ENCODE results near the gene C10orf71.

C10orf71 gene

DNA sequence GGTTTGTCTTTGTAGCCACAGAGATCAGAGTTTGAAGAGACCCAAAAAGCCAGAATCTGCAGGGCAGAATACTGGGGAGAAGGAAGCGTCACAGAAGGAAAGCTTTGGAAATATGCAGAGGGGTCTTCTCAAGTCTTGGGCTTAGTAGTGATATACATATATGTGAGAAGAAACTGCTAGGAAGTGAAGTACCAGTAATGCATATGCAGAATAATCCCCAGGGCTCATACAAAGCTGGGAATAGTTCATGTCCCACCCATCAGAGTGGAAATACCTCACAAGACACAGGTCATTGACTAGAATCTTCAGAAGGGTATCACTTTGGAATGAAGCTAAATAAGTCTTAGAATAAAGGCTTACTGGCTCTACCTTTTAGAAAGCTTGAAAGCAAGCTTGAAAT lies 39.6 kb downstream of the C10orf71 start:
- DNase-seq, result no peak

GRCh38 chr10:49344840-49345239 lies 45.9 kb downstream of the C10orf71 start:
- no peak for DNase-seq

GRCh38 chr10:49347342-49347741 lies 48.4 kb downstream of the C10orf71 start:
- no peak for DNase-seq

DNA sequence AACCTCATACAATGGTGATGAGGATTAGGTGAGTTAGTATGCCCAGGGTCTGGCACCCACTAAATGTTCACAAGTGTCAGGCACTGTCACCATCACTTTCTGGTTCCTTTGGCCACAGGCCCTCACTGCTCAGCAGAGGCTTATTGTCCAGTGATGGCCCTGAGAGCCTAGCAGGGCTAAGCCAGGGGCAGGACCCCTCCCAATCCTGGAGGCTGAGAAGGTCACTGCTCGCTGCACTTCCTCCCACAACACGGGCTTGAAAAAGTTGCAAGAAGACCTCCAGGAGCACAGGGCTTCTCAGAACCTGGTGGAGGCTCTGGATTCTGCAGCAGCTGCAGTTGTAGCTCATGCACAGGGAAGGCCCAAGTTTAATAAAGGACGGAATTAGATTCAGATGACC lies 48.9 kb downstream of the C10orf71 start:
- no peak for DNase-seq

GRCh38 chr10:49348593-49348992 lies 49.6 kb downstream of the C10orf71 start:
- no peak for DNase-seq

DNA sequence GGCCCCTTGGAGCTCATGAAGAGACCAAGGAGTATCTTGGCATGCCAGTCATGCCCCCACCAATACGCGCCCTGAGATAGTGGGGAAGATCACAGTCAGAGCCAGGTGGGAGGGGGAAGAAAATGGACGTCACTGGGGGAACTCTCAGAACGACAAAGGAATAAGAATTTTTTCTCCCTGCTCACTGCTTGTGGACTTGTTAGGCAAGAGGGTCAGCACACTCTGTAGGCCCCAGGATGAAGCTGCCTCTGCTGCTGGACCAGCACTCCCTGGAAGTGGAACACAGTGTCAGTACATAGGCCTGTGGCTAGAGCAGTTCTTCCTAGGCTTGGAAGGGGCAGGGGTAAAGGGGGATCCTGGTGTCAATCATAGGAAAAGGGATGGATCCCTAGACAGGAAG lies 50.4 kb downstream of the C10orf71 start:
- no peak for DNase-seq

DNA sequence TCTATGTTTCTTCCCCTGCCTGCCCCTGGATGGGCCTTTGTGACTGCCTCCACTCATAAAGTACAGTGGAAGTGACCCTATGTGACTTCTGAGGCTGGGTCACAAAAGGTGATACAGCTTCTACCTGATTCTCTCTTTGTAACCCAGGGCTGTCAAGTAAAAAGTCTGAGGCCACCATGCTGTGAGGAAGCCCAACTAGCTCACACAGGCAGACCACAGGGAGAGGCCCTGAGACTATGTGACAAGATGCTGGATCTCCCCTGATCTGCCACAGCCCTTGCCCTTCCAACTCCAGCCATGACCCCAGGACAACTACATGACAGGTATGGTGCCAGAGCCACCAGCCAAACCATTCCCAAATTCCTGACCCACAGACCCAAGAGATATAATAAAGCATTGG lies 51.2 kb downstream of the C10orf71 start:
- no peak for DNase-seq

DNA sequence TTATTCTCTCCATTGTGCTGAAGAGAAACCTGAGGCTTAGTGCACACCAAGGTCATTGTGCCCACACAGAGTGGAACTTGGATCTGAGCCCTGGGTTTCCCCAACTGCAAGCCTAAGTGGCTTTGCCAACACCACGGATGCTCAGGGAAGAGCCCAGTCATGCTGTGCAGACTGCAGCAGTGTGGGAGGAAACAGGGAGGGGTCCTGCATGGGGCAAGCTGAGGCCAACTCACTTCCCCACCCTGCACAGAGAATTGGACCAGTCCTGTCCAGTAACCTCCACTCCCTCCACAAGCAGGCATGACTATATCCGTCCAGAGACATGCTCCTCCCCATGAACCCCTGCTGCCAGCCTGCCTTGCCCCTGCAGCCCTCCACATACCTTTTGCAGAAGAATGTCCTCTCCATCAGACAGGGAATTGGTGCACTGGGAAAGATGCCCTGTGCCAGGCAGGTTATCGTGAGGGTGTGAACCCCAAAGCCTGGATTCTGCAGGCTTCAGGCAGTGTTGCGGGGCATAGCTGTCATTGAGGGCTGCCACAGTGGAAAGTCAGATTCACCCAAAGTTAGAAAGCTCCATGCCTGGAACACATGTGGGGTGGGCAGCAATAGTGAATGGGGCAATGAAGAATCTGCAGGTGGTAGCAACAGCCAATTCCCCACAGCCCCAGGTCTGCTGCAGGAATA lies 52.0 kb downstream of the C10orf71 start:
- DNase-seq, result no peak

DNA sequence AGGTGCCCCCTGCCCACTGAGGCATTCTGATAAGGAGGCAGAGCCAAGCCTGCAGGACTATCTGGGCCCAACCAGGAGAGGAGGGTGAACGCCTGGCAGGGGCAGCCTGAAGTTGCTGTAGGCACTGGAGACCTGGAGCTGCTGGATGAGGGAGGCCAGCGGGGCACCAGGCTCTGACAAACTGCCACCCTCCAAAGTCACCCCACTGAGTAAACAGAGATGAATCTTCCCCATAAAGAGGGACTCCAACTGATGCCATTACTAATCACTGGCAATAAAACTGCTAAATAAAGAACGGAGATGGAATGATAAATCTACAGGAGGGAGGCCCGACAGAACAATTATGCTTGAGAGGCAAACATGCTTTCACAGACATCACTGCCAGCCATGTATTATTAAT lies 52.7 kb downstream of the C10orf71 start:
- DNase-seq, result no peak

DNA sequence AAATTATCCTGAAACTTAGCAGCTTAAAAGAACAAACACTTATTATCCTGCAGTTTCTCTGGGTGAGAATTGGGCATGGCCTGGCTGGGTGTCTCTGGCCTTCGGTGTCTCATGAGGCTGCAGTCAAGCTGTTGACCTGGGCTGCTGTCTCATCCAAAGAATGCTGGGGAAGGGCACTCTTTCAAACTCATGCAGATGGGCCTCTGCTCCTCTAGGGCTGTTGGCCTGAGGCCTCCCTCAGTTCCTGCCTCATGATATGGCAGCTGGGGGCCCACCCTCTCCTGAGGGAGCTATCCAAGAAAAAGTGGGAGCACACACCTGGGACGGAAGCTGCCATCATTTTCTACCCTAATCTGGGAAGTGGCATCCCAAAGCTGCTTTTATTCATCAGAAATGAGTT lies 53.4 kb downstream of the C10orf71 start:
- DNase-seq, result no peak

DNA sequence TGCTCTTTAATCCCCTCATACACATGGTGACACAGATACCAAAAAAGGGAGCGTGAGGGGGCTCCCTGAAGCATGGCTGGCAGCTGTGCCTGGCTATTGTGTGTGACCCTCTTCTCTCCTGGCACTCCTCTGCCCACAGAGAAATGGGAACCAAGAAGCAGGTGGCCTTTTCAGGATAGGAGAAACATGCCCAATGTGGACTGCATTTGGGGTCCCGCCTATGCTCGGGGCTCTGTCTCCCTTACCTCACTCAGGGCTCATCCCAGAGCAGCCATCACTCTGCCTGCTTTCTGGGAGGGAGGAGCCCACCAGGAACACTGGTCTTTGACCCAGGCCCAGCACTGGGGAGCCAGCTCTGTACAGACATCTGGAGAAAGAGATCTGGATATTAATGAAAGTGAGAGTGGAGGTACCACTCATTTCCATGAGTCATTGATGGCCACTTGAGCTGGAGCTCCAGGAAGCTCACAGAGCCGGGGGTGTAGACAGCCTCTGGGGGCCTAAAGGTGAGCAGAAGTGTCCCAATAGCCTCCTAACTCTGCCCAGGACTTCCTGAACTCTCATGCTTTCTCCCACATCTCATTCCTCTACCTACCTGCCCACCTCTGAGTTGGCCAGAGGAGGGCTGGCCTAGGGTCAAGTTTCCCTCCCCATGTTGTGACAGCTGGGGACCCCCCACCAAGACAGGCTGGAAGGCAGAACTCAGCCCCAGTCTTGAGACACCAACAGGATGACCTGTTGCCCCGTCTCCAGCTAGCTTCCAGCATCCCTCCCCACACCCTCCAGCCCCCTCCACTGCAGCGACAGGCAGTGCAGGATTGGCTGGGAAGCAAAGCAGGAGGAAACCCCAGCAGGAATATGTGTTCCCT lies 54.3 kb downstream of the C10orf71 start:
- DNase-seq, result no peak

DNA sequence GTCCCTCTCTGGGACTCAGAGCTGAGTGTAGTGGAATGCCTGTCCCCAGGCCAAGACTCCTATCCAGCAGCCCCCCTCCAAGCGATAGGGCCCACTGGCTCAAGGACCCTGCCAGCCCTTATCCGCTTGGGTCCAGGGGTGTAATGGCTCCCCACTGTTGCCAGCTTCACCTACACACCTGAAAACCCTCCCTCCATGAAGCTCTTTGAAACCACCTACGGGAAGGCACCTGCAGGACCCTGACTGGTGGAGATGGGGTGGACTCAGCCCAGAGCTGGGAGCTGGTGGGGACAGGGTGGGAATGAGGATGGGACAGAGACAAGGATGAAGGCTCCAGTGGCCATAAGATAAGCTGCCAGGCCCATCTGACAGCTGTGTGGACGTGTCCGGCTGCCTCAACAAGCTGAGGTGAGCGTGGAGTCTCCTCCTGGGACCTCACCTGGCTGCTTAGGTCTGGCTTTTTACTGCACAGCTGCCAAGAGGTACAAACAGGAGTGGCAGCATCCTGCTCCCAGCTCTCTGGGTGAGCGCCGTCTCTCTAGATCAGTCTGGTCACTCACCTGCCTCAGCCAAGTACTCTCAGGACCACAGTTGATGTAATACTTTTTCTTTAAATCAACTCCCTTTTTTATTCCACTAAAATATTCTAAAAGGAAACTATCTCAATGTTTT lies 55.1 kb downstream of the C10orf71 start:
- no peak for DNase-seq

DNA sequence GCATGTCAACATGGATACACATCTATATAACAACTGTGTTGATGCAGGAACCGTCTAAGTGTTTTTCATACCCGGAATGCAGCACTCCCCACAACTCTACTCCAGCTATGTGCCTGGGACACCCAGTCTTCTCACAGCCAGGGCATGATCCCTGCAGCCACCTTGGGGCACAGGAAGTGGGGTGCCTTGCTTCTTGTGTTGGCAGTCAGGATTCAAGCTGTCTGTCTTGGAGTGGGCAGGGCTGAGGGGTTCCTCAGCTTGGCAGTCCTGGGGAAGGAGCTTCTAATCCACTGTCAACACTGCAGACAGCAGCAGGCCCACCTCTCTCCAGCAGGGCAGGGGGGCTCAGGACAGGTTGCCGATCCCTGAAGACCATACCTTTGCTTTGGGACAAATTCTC lies 55.6 kb downstream of the C10orf71 start:
- no peak for DNase-seq

- no peak for DNase-seq
These were observed 56.3 kb downstream of the C10orf71 start for GRCh38 chr10:49355221-49355620.

DNA sequence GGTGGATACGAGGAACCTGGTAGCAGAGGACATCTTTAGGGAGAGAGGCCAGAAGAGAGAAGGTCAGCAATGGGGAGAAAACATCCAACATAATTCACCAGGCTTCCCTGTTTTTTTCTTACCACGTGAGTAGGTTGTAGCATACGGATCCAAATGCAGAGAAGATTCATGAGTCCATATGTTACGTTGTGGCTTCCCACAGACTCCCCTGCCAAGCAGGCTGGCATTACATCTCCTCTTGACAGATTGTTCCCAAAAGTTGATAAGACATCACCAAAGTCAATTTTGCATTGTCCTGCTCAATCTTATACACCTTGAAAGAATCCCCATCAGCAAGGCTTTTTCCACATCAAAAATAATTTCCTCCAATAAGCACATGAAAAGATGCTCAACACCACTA lies 57.2 kb downstream of the C10orf71 start:
- DNase-seq, result no peak

DNA sequence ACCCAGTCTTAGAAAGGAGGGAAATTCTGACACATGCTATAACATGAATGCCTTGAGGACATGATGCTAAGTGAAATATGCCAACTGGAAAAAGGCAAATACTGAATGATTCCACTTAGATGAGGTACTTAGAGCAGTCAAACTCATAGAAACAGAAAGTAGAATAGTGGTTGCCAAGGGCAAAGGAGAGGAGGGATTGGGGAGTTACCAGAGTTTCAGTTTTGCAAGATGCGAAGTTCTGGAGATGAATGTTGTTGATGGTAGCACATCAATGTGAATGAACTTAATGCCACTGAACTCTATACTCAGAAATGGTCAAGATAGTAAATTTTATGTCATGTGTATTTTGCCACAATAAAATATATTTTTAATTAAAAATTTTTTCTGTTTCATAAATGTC lies 58.0 kb downstream of the C10orf71 start:
- DNase-seq, result no peak

DNA sequence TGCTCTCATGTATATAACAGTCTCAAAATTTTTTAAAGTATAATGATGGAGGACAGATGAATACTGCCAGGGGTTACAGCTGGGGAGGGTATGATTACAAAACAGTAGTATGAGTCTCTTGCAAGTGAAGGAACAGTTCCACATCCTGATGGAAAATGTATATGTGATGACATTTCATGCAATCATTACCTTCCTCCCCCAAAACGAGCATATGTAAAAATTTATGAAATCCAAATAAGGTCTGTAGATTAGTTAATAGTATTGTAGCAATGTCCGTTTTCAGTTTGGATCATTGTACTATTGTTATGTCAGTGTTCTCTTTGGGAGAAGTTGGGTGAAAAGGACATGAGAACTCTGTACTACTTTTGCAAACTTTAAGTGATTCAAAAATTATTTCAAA lies 58.9 kb downstream of the C10orf71 start:
- DNase-seq, result no peak

DNA sequence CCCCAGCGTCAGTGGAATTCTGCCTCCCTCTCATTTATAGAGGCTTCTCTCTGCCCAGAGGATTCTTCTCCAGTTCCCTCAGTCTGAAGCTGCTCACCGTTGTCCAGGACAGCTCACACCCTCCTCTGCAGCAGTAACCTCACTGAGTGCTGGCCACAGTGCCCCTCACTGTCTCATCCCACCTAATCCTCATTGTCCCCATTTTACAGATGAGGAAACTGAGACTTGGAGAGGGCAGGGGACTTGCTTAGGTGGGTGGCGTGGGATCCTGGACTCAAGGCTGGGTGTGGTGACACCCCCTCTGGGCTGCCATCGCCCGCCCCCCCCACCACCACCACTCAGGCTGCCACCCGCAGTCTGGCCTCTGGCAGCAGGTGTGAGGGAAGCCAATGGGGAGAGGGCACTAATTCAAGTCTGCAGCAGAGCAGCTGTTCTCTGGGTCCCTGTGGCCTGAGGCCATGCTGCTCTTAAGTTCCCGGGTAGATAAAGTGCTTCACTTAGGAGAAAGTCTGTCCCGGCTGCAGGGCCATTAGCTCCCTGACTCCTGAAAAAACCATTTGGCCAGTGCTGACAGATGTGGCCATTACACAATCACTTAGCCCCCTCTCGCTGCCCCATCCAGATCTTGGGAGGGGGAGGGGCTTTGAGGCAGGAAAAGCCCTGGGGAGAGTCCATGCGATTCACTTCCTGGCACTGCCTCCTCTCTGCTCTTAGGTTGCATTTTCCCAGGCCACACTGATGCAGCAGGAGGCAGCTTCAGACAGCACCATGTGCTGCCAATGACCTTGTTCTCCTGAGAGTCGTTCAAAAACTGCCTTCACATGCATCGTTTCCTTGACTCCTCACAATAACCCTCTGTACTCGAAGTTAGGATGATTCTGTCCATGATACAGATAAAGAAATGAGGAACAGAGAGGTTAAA lies 60.6 kb downstream of the C10orf71 start:
- no peak for DNase-seq

GRCh38 chr10:49360271-49361177 lies 61.6 kb downstream of the C10orf71 start:
- DNase-seq, result no peak

DNA sequence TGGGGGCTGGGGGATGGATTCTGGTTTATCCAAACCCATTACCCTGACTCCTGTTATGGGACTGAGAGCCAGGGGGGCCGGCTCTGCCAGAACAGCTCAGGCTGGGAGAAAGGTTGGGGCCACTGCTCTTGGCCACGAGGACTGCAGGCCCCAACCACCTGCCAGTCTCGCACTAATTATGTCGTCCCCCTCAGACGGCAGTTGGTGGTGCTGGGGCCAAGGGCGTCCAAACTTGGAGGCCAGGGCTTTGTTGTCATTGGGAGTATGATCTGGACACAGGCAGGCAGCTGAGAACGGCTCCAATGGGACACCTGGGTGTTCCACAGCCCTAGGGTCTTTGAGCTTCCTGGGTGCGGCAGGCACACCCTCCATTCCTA lies 62.2 kb downstream of the C10orf71 start:
- DNase-seq, result no peak

- no peak for DNase-seq
These were observed 63.0 kb downstream of the C10orf71 start for GRCh38 chr10:49361735-49362568.
